ENCODE results near the gene DNAJB8.

The DNAJB8 gene

GRCh38 chr3:128466840-128467541 is at the start of gene DNAJB8:
TSS of gene DNAJB8 (minus strand) at chr3:128466890. CDS start at chr3:128463245, 3,645 bp downstream.
- no peak within 1 kb of the TSS for H3K4me3 ChIP-seq (replicated peaks in 1 of 2; ENCODE audit: low read depth in 2 of 2, low read length in 2 of 2)
- TF ChIP-seq CTCF (IDR thresholded peaks at IDR 0.05; ENCODE audit: low read depth, low read length): no peak
- DNase-seq (ENCODE audit: low read depth in 2 of 2): no peak

GRCh38 chr3:128515967-128516366 is 49.3 kb upstream of the DNAJB8 start:
- no peak overlapping the region for H3K4me3 ChIP-seq (replicated peaks in 1 of 2; ENCODE audit: low read depth in 2 of 2, low read length in 2 of 2)
- no peak for DNase-seq (ENCODE audit: low read depth in 2 of 2)
- TF ChIP-seq CTCF (IDR thresholded peaks at IDR 0.05; ENCODE audit: low read depth, low read length): no peak

- H3K4me3 ChIP-seq (replicated peaks in 1 of 2; ENCODE audit: low read depth in 2 of 2, low read length in 2 of 2): no peak overlapping the region
- DNase-seq (ENCODE audit: low read depth in 2 of 2): no peak
- TF ChIP-seq CTCF (IDR thresholded peaks at IDR 0.05; ENCODE audit: low read depth, low read length): no peak
These were observed 42.2 kb upstream of the DNAJB8 start for GRCh38 chr3:128508852-128509251.

- no peak overlapping the region for H3K4me3 ChIP-seq (replicated peaks in 1 of 2; ENCODE audit: low read depth in 2 of 2, low read length in 2 of 2)
- TF ChIP-seq CTCF (IDR thresholded peaks at IDR 0.05; ENCODE audit: low read depth, low read length): no peak
- no peak for DNase-seq (ENCODE audit: low read depth in 2 of 2)
These were observed 40.1 kb upstream of the DNAJB8 start for GRCh38 chr3:128506754-128507153.

- no peak for TF ChIP-seq CTCF (IDR thresholded peaks at IDR 0.05; ENCODE audit: low read depth, low read length)
These were observed 39.1 kb upstream of the DNAJB8 start for GRCh38 chr3:128505771-128506170.

GRCh38 chr3:128504963-128505730 is 38.5 kb upstream of the DNAJB8 start:
- no peak for DNase-seq (ENCODE audit: low read depth in 2 of 2)
- TF ChIP-seq CTCF (IDR thresholded peaks at IDR 0.05; ENCODE audit: low read depth, low read length): no peak
- H3K4me3 ChIP-seq (replicated peaks in 1 of 2; ENCODE audit: low read depth in 2 of 2, low read length in 2 of 2): no peak overlapping the region

More at GRCh38 chr3:128505771-128506170, 39.1 kb upstream of the DNAJB8 start:
- no peak overlapping the region for H3K4me3 ChIP-seq (replicated peaks in 1 of 2; ENCODE audit: low read depth in 2 of 2, low read length in 2 of 2)
- DNase-seq (ENCODE audit: low read depth in 2 of 2): peak in 1 of 2 donors; percentile 51
